Measurements from ENCODE around the gene RXFP1.

GRCh38 chr4:158617956-158618355 lies 96.3 kb downstream of the RXFP1 start:
- TF ChIP-seq POLR2A (IDR thresholded peaks at IDR 0.05; ENCODE audit: low read depth, low read length) (no peak), POLR2AphosphoS5 (IDR thresholded peaks at IDR 0.05; ENCODE audit: low read depth, low read length) (no peak)

Data from GM12892 (cell line).